Uterine smooth muscle cell (primary cell): Measurements from ENCODE around the gene CFAP91. TPM values are rescaled to one million over a fixed set of nuclear protein-coding genes. Genes with fewer than 3 reads are reported as not detected.

Experiments used
- total RNA-seq: library from RNA; depleted of rRNA; stranded (reverse); fragments of >200 nt; gene quantifications from 2 replicates; pipeline ENCODE4 v1.2.3, GENCODE V29; 2014

Gene CFAP91
- 0.62 and 0.77 TPM in 2 replicates for total RNA-seq

GRCh38 chr3:119702530-119703527 lies at the start of gene CFAP91:
TSS of gene CFAP91 (plus strand) at chr3:119703022. CDS start at chr3:119703099, 77 bp downstream.

GRCh38 chr3:119660474-119661440 lies 42.1 kb upstream of the CFAP91 start, which contains the start of gene POPDC2:
TSS of gene POPDC2 (minus strand) at chr3:119660589. CDS start at chr3:119660423, 166 bp downstream.

GRCh38 chr3:119676771-119677640 lies 25.8 kb upstream of the CFAP91 start, which contains the start of gene COX17:
TSS of gene COX17 (minus strand) at chr3:119677406. CDS start at chr3:119677310, 96 bp downstream.

Other genes starting within 250 kb of the CFAP91 start
- 78.2 and 99.8 TPM in 2 replicates for gene TMEM39A, start 239.4 kb upstream of the CFAP91 start, total RNA-seq
- 19.4 and 23.2 TPM in 2 replicates for gene POGLUT1, start 234.1 kb upstream of the CFAP91 start, total RNA-seq
- gene TIMMDC1, start 204.5 kb upstream of the CFAP91 start, total RNA-seq: 50.4 and 51.6 TPM in 2 replicates
- gene CD80, start 143.4 kb upstream of the CFAP91 start, total RNA-seq: 0.37 TPM in 1 of 2 replicates, not detected in the other
- 4.5 and 8.1 TPM in 2 replicates for gene ADPRH, start 123.5 kb upstream of the CFAP91 start, total RNA-seq
- 0.25 and 0.33 TPM in 2 replicates for gene PLA1A, start 105.1 kb upstream of the CFAP91 start, total RNA-seq
- gene POPDC2, start 42.4 kb upstream of the CFAP91 start, total RNA-seq: 0.50 and 6.3 TPM in 2 replicates
- 14.1 and 18.9 TPM in 2 replicates for gene COX17, start 25.6 kb upstream of the CFAP91 start, total RNA-seq
- 0.12 TPM in 1 of 2 replicates, not detected in the other for gene NR1I2, start 79.1 kb downstream of the CFAP91 start, total RNA-seq